Measurements from ENCODE around the gene USP15.
"Not testable (repeated sequence)": the region's sequence is repeated elsewhere in the genome, so short reads cannot be mapped to it uniquely, and the experiment has no call there.

Gene USP15

GRCh38 chr12:62328296-62328921, 68.2 kb downstream of the USP15 start:
- no peak for DNase-seq (ENCODE audit: low spot score)

- no peak for DNase-seq (ENCODE audit: low spot score)
Measured at GRCh38 chr12:62331306-62331705, 71.1 kb downstream of the USP15 start.

GRCh38 chr12:62332598-62332997, 72.4 kb downstream of the USP15 start:
- no peak for DNase-seq (ENCODE audit: low spot score)

GRCh38 chr12:62335057-62335456, 74.9 kb downstream of the USP15 start:
- DNase-seq (ENCODE audit: low spot score), result no peak

GRCh38 chr12:62335796-62336195, 75.6 kb downstream of the USP15 start:
- no peak for DNase-seq (ENCODE audit: low spot score)

GRCh38 chr12:62337643-62338042, 77.4 kb downstream of the USP15 start:
- not testable (repeated sequence) for DNase-seq (ENCODE audit: low spot score)

GRCh38 chr12:62342614-62343303, 82.6 kb downstream of the USP15 start:
- not testable (repeated sequence) for DNase-seq (ENCODE audit: low spot score)

- not testable (repeated sequence) for DNase-seq (ENCODE audit: low spot score)
Measured at GRCh38 chr12:62343304-62344120, 83.3 kb downstream of the USP15 start.

GRCh38 chr12:62344731-62345556, 84.7 kb downstream of the USP15 start:
- not testable (repeated sequence) for DNase-seq (ENCODE audit: low spot score)

- no peak for DNase-seq (ENCODE audit: low spot score)
Measured at GRCh38 chr12:62345667-62346066, 85.5 kb downstream of the USP15 start.

GRCh38 chr12:62346817-62347216, 86.6 kb downstream of the USP15 start:
- DNase-seq (ENCODE audit: low spot score), result no peak

GRCh38 chr12:62347922-62348650, 87.9 kb downstream of the USP15 start:
- DNase-seq (ENCODE audit: low spot score), result no peak

- DNase-seq (ENCODE audit: low spot score), result no peak
Measured at GRCh38 chr12:62350554-62350953, 90.3 kb downstream of the USP15 start.

GRCh38 chr12:62351326-62351725, 91.1 kb downstream of the USP15 start:
- no peak for DNase-seq (ENCODE audit: low spot score)

GRCh38 chr12:62361048-62361447, 100.8 kb downstream of the USP15 start:
- DNase-seq (ENCODE audit: low spot score), result no peak

GRCh38 chr12:62363506-62363905, 103.3 kb downstream of the USP15 start:
- DNase-seq (ENCODE audit: low spot score), result no peak

GRCh38 chr12:62364697-62365096, 104.5 kb downstream of the USP15 start:
- DNase-seq (ENCODE audit: low spot score), result not testable (repeated sequence)

GRCh38 chr12:62365846-62366245, 105.6 kb downstream of the USP15 start:
- not testable (repeated sequence) for DNase-seq (ENCODE audit: low spot score)

GRCh38 chr12:62368430-62369223, 108.4 kb downstream of the USP15 start:
- DNase-seq (ENCODE audit: low spot score), result not testable (repeated sequence)

GRCh38 chr12:62370189-62370588, 110.0 kb downstream of the USP15 start:
- DNase-seq (ENCODE audit: low spot score), result no peak
